H4 (cell line): ENCODE measurements around the gene MUC6. TPM values are rescaled to one million over a fixed set of nuclear protein-coding genes. Genes with fewer than 3 reads are reported as not detected.

Experiments used
- DNase-seq: peaks from one replicate; pipeline ENCODE4 v3.0.0-alpha.2; 2015; ENCODE audit warnings: low spot score
- total RNA-seq: library from RNA; depleted of rRNA; stranded (reverse); fragments of >200 nt; shearing (Covaris generic); gene quantifications from 2 replicates; pipeline ENCODE4 v1.2.3, GENCODE V29; 2014; rRNA removed

The MUC6 gene
- total RNA-seq = not detected in 2 replicates

- no peak for DNase-seq
Measured at GRCh38 chr11:1036303-1036923, at the start of gene MUC6. TSS of gene MUC6 (minus strand) at chr11:1036718. CDS start at chr11:1036655, 63 bp downstream.

GRCh38 chr11:1085440-1086170 lies 49.1 kb upstream of the MUC6 start:
- DNase-seq = no peak

GRCh38 chr11:1084561-1085439 lies 48.3 kb upstream of the MUC6 start:
- no peak for DNase-seq

- no peak for DNase-seq
Measured at GRCh38 chr11:1083621-1084551, 47.4 kb upstream of the MUC6 start.

- no peak for DNase-seq
Measured at GRCh38 chr11:1082728-1083620, 46.5 kb upstream of the MUC6 start.

- no peak for DNase-seq
Measured at GRCh38 chr11:1082346-1082727, 45.8 kb upstream of the MUC6 start.

- DNase-seq = no peak
Measured at GRCh38 chr11:1081601-1082311, 45.2 kb upstream of the MUC6 start.

- no peak for DNase-seq
Measured at GRCh38 chr11:1078191-1078601, 41.7 kb upstream of the MUC6 start.

- DNase-seq = no peak
Measured at GRCh38 chr11:1077417-1078119, 41.0 kb upstream of the MUC6 start.

- no peak for DNase-seq
Measured at GRCh38 chr11:1077033-1077416, 40.5 kb upstream of the MUC6 start.

GRCh38 chr11:1076061-1076665 lies 39.6 kb upstream of the MUC6 start:
- no peak for DNase-seq

GRCh38 chr11:1075341-1075911 lies 38.9 kb upstream of the MUC6 start:
- no peak for DNase-seq

GRCh38 chr11:1074244-1075221 lies 38.0 kb upstream of the MUC6 start, which contains the start of gene MUC2:
TSS of gene MUC2 (plus strand) at chr11:1074874.
- no peak for DNase-seq

GRCh38 chr11:1073851-1074243 lies 37.3 kb upstream of the MUC6 start:
- no peak for DNase-seq

- peak; percentile 71 for DNase-seq
Measured at GRCh38 chr11:1073261-1073724, 36.8 kb upstream of the MUC6 start.

- DNase-seq = no peak
Measured at GRCh38 chr11:1072821-1073231, 36.3 kb upstream of the MUC6 start.
